Keratinocyte (primary cell): ENCODE results near the gene C3orf49. TPM values are rescaled to one million over a fixed set of nuclear protein-coding genes. Genes with fewer than 3 reads are reported as not detected.

Experiments
- DNase-seq: peaks from one replicate; pipeline ENCODE4 v3.0.0-alpha.2; 2011; ENCODE audit warnings: low read depth, missing footprints, low spot score
- FAIRE-seq: peaks from 2 replicates; lab custom pipeline; 2011; peaks lifted over from hg19 to GRCh38; lab: Jason Lieb, UNC
- H2AFZ ChIP-seq: 2 replicates; pipeline ENCODE4 v1.6.0; 2012; ENCODE audit warnings: low read length, control low read depth, inconsistent platforms; ENCODE audit not compliant: control insufficient read depth
- H3K27ac ChIP-seq: 2 replicates; pipeline ENCODE4 v1.5.1; 2011; ENCODE audit warnings: low read length; ENCODE audit not compliant: control insufficient read depth, insufficient read depth
- H3K27me3 ChIP-seq: 3 replicates; pipeline ENCODE4 v1.6.0; 2011; ENCODE audit warnings: low read length; ENCODE audit not compliant: control insufficient read depth, insufficient read depth; ENCODE audit errors: extremely low read depth
- H3K36me3 ChIP-seq, 2 experiments: 2 replicates in 1 of 2; 3 replicates in 1 of 2; pipeline ENCODE4 v1.5.1; 2011; ENCODE audit warnings: low read length in 2 of 2, mild to moderate bottlenecking in 1 of 2; ENCODE audit not compliant: control insufficient read depth in 2 of 2, insufficient read depth in 2 of 2; ENCODE audit errors: extremely low read depth in 1 of 2
- H3K4me1 ChIP-seq: 3 replicates; pipeline ENCODE4 v1.5.1; 2011; ENCODE audit warnings: low read length; ENCODE audit not compliant: control insufficient read depth, insufficient read depth; ENCODE audit errors: extremely low read depth
- H3K4me2 ChIP-seq: 3 replicates; pipeline ENCODE4 v1.6.0; 2011; ENCODE audit warnings: low read depth, low read length; ENCODE audit not compliant: control insufficient read depth, insufficient read depth; ENCODE audit errors: extremely low read depth
- H3K4me3 ChIP-seq, 3 experiments: fragments of 200-600 bp in 1 of 3; sonication (generic) in 1 of 3; 2 replicates in 2 of 3; 3 replicates in 1 of 3; pipeline ENCODE4 v1.5.1; 2011 to 2016; ENCODE audit warnings: low read length in 3 of 3, mild to moderate bottlenecking in 3 of 3, control low read depth in 2 of 3, inconsistent platforms in 1 of 3, low read depth in 1 of 3, mixed read lengths in 1 of 3, mixed run types in 1 of 3, moderate library complexity in 1 of 3; ENCODE audit not compliant: control insufficient read depth in 2 of 3, insufficient read depth in 2 of 3; ENCODE audit errors: extremely low read depth in 1 of 3
- H3K79me2 ChIP-seq: 2 replicates; pipeline ENCODE4 v1.6.0; 2012; ENCODE audit warnings: low read length; ENCODE audit not compliant: control insufficient read depth, insufficient read depth
- H3K9ac ChIP-seq: 3 replicates; pipeline ENCODE4 v1.6.0; 2011; ENCODE audit warnings: low read length; ENCODE audit not compliant: control insufficient read depth, insufficient read depth; ENCODE audit errors: extremely low read depth
- H3K9me1 ChIP-seq: 3 replicates; pipeline ENCODE4 v1.6.0; 2011; ENCODE audit warnings: low read length; ENCODE audit not compliant: control insufficient read depth, insufficient read depth; ENCODE audit errors: extremely low read depth
- H3K9me3 ChIP-seq: 2 replicates; pipeline ENCODE4 v1.5.1; 2012; ENCODE audit warnings: low read depth, low read length; ENCODE audit not compliant: control insufficient read depth
- H4K20me1 ChIP-seq: 3 replicates; pipeline ENCODE4 v1.6.0; 2011; ENCODE audit warnings: low read length; ENCODE audit not compliant: control insufficient read depth, insufficient read depth; ENCODE audit errors: extremely low read depth
- CTCF ChIP-seq, 3 experiments: IDR thresholded peaks in 1 of 3; conservative IDR thresholded peaks in 1 of 3; optimal IDR thresholded peaks in 1 of 3; 2 replicates in 2 of 3; 3 replicates in 1 of 3; pipeline versions ENCODE3 to v1.5.1; 2011; ENCODE audit warnings: low read length in 3 of 3, mild to moderate bottlenecking in 3 of 3, moderate library complexity in 2 of 3, control low read depth in 1 of 3, inconsistent platforms in 1 of 3; ENCODE audit not compliant: insufficient read depth in 2 of 3; ENCODE audit errors: extremely low read depth in 1 of 3
- EZH2 ChIP-seq: IDR thresholded peaks from one replicate; pipeline ENCODE4 v1.6.1; 2012; ENCODE audit warnings: inconsistent platforms, mild to moderate bottlenecking, low read length, moderate library complexity
- dilution Hi-C: fragments of 300-500 bp; cut with MboI; formaldehyde crosslinking; loops from one replicate; pipeline ENCODE4 v1.7.0; 2020; ENCODE audit warnings: low sequenced_read_pairs; ENCODE audit not compliant: extremely low pct_ligation_motif_present
- polyA plus RNA-seq, 5 experiments: library from polyadenylated mRNA; depleted of rRNA in 3 of 5; stranded (reverse) in 3 of 5; stranded (forward) in 1 of 5; unstranded in 1 of 5; fragments of >200 nt; gene quantifications; 1 replicate in 1 of 5; 2 replicates in 3 of 5; 3 replicates in 1 of 5; pipeline versions ENCODE4 v1.2.1 to v1.2.3, GENCODE V29; 2011 to 2012; ENCODE audit warnings: missing spikeins in 2 of 5, low read depth in 1 of 5, low replicate concordance in 1 of 5

C3orf49 gene
- polyA plus RNA-seq, 1 donor (not counting 4 experiments of a cell fraction or from before 2014, with no cell fraction given) = not detected

- Histone ChIP-seq H3K9me3 (no peaks in the 10 kb centered on the region), H3K4me1 (peaks cover 3% of the 10 kb centered on the region), H3K9ac (no peak overlapping the region), H3K27ac (no peak overlapping the region), H3K36me3 (no peaks in the 10 kb centered on the region), H3K9me1 (no peaks in the 10 kb centered on the region), H3K4me3 (no peak overlapping the region), H3K27me3 (no peaks in the 10 kb centered on the region), H3K79me2 (no peaks in the 10 kb centered on the region), H4K20me1 (no peaks in the 10 kb centered on the region), H2AFZ (no peak overlapping the region), H3K4me2 (no peak overlapping the region)
- no peak for FAIRE-seq
- dilution Hi-C loops = loop anchor here (10.0 kb wide), 1 partner anchor 439 kb away; no protein-coding TSS in a partner anchor
- TF ChIP-seq CTCF (optimal IDR thresholded peaks at IDR 0.05 in 1 of 3, IDR thresholded peaks at IDR 0.05 in 1 of 3, conservative IDR thresholded peaks at IDR 0.05 in 1 of 3; ENCODE audit: extremely low read depth in 1 of 3, insufficient read depth in 2 of 3, low read length in 3 of 3) (no peak), EZH2 (no peak)
- no peak for DNase-seq
These were observed 15.2 kb upstream of the C3orf49 start for GRCh38 chr3:63803911-63804310.

GRCh38 chr3:63807961-63808565, 11.0 kb upstream of the C3orf49 start:
- H3K9ac ChIP-seq = no peak overlapping the region
- H4K20me1 ChIP-seq = no peaks in the 10 kb centered on the region
- H3K27me3 ChIP-seq = no peaks in the 10 kb centered on the region
- no peak overlapping the region for H2AFZ ChIP-seq
- H3K79me2 ChIP-seq = no peaks in the 10 kb centered on the region
- TF ChIP-seq EZH2 (no peak), CTCF (optimal IDR thresholded peaks at IDR 0.05 in 1 of 3, IDR thresholded peaks at IDR 0.05 in 1 of 3, conservative IDR thresholded peaks at IDR 0.05 in 1 of 3; ENCODE audit: extremely low read depth in 1 of 3, insufficient read depth in 2 of 3, low read length in 3 of 3) (no peak)
- H3K4me2 ChIP-seq = no peak overlapping the region
- no peaks in the 10 kb centered on the region for H3K36me3 ChIP-seq
- H3K27ac ChIP-seq = no peak overlapping the region
- dilution Hi-C loops = loop anchor here (10.0 kb wide), 1 partner anchor 443 kb away; no protein-coding TSS in a partner anchor
- FAIRE-seq (no peak), DNase-seq (no peak)
- H3K4me1 ChIP-seq = peaks cover 7% of the 10 kb centered on the region
- H3K4me3 ChIP-seq = no peak overlapping the region
- H3K9me3 ChIP-seq = no peaks in the 10 kb centered on the region
- H3K9me1 ChIP-seq = no peaks in the 10 kb centered on the region
